ENCODE measurements around the gene CTDSP1.

- TF ChIP-seq CTCF (IDR thresholded peaks at IDR 0.05; ENCODE audit: poor library complexity, severe bottlenecking): no peak
- TF ChIP-seq EZH2 (IDR thresholded peaks at IDR 0.05; ENCODE audit: borderline replicate concordance, insufficient read depth, low read length, poor library complexity, severe bottlenecking): no peak
Measured at GRCh38 chr2:218404351-218405085, 4.8 kb downstream of the CTDSP1 start.
